HepG2 (cell line): ENCODE results near the gene ZNF425. TPM values are rescaled to one million over a fixed set of nuclear protein-coding genes. Genes with fewer than 3 reads are reported as not detected.

Experiments
- AHR ChIP-seq: IDR thresholded peaks from 2 replicates; pipeline ENCODE4 v1.6.1; 2018; ENCODE audit warnings: missing genetic modification reagents, missing compliant biosample characterization
- ATF7-NPFF ChIP-seq: sonication (generic); formaldehyde crosslinking; IDR thresholded peaks from 2 replicates; pipeline ENCODE4 v1.8.1; 2023; ENCODE audit warnings: mild to moderate bottlenecking, low read depth, missing genetic modification reagents, moderate library complexity
- GATAD1 ChIP-seq: IDR thresholded peaks from 2 replicates; pipeline ENCODE4 v1.6.1; 2016; ENCODE audit warnings: missing genetic modification reagents, missing compliant biosample characterization
- IKZF4 ChIP-seq: sonication (generic); formaldehyde crosslinking; IDR thresholded peaks from 2 replicates; pipeline ENCODE4 v1.5.1; 2020; ENCODE audit warnings: borderline replicate concordance, mild to moderate bottlenecking, low read depth, missing genetic modification reagents; ENCODE audit errors: not compliant biosample characterization
- IRX3 ChIP-seq: sonication (generic); formaldehyde crosslinking; IDR thresholded peaks from 2 replicates; pipeline ENCODE4 v1.8.1; 2023; ENCODE audit warnings: mild to moderate bottlenecking, low read depth, missing genetic modification reagents, borderline replicate concordance
- MYC ChIP-seq: sonication (generic); formaldehyde crosslinking; IDR thresholded peaks from 2 replicates; pipeline ENCODE4 v1.9.0; 2021; ENCODE audit warnings: missing genetic modification reagents, borderline replicate concordance
- ONECUT2 ChIP-seq: sonication (generic); formaldehyde crosslinking; IDR thresholded peaks from 2 replicates; pipeline ENCODE4 v1.4.0; 2020; ENCODE audit warnings: missing genetic modification reagents
- PATZ1 ChIP-seq: sonication (generic); formaldehyde crosslinking; IDR thresholded peaks from 2 replicates; pipeline ENCODE4 v1.4.0; 2020; ENCODE audit warnings: missing genetic modification reagents
- POLR2AphosphoS5 ChIP-seq: IDR thresholded peaks from 2 replicates; pipeline ENCODE4 v1.6.1; 2012; ENCODE audit warnings: low read depth, low read length
- PRDM15 ChIP-seq: sonication (generic); formaldehyde crosslinking; IDR thresholded peaks from 2 replicates; pipeline ENCODE4 v1.4.0; 2020; ENCODE audit warnings: missing genetic modification reagents
- ZBTB39 ChIP-seq: sonication (generic); formaldehyde crosslinking; IDR thresholded peaks from 2 replicates; pipeline ENCODE4 v1.5.0; 2020; ENCODE audit warnings: missing genetic modification reagents
- ZNF232 ChIP-seq: sonication (generic); formaldehyde crosslinking; IDR thresholded peaks from 2 replicates; pipeline ENCODE4 v1.4.0; 2020; ENCODE audit warnings: missing genetic modification reagents, borderline replicate concordance
- ZNF567 ChIP-seq: sonication (generic); formaldehyde crosslinking; IDR thresholded peaks from 2 replicates; pipeline ENCODE4 v1.8.1; 2023; ENCODE audit warnings: mild to moderate bottlenecking, missing genetic modification reagents, borderline replicate concordance
- ZNF761 ChIP-seq: sonication (generic); formaldehyde crosslinking; conservative IDR thresholded peaks from 2 replicates; pipeline ENCODE4 v1.4.0; 2020; ENCODE audit warnings: mild to moderate bottlenecking, missing genetic modification reagents
- ZNF776 ChIP-seq: sonication (generic); formaldehyde crosslinking; IDR thresholded peaks from 2 replicates; pipeline ENCODE4 v1.4.0; 2020; ENCODE audit warnings: mild to moderate bottlenecking, missing genetic modification reagents
- polyA plus RNA-seq, 8 experiments: library from polyadenylated mRNA; depleted of rRNA in 3 of 8; stranded (reverse) in 7 of 8; unstranded in 1 of 8; fragments of >200 nt; fragmentation: Illumina TruSeq in 4 of 8; extraction: Trizol in 4 of 8; gene quantifications; 2 replicates each; pipeline versions ENCODE4 v1.2.1 to v1.2.3, GENCODE V29; 2011 to 2016; ENCODE audit warnings: low read depth in 4 of 8, missing spikeins in 1 of 8, mixed read lengths in 1 of 8; ENCODE audit not compliant: insufficient read depth in 1 of 8
- total RNA-seq, 5 experiments: library from RNA; depleted of rRNA; stranded (reverse); fragments of >200 nt; fragmentation: Illumina TruSeq; extraction: Trizol; gene quantifications; 2 replicates each; pipeline ENCODE4 v1.2.3, GENCODE V29; 2016; ENCODE audit warnings: low read depth in 1 of 5
- TF ChIP-seq, protein P1 (sequence below): IDR thresholded peaks from 2 replicates; pipeline ENCODE4 v1.6.1; 2016; ENCODE audit warnings: control low read depth
- TF ChIP-seq, protein P2 (sequence below): sonication (generic); formaldehyde crosslinking; IDR thresholded peaks from 2 replicates; pipeline ENCODE4 v1.5.1; 2020; ENCODE audit warnings: missing genetic modification reagents, mild to moderate bottlenecking, borderline replicate concordance

The ZNF425 gene
- total and polyA plus RNA-seq, 2 of the 13 experiments (the other 11 are each of a cell fraction or from before 2014, with no cell fraction given) = 0.51 to 1.1 TPM

DNA sequence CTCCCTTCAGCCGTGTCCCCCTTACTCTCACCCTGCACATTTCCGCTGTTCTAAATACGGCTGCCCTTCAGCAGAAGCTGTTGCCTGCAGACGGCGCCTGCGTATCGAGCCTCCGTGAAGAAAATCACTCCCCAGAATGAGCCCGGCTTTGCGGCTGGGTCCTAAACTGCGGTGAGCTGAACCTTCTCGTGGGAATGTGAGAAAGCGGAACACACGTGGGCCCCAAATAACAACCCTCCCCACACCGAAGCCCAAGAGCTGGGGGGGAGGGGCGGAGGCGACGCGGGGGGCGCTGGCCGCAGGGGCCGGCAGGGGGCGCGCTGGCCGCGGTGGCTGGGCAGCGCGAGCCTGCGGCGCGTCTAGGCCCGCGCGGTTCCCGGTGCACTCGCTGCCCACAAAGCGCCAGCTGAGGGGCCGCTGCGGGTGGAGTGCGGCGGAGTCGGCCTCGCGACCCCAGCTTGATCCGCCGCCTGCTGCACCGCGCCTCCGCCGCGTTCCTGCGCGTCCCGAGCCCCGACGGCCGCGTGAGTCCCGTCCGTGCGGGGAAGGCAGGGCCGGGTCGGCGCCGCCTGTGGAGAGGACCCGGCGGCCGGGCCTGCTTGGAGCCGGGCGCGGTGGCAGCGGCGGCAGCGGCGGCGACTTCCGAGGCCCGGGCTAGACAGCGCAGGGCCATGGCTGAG, 21.1 kb upstream of the ZNF425 start, which contains the start of gene ZNF398 (continued):
- no peak for TF ChIP-seq AHR
- TF ChIP-seq, protein P1, sequence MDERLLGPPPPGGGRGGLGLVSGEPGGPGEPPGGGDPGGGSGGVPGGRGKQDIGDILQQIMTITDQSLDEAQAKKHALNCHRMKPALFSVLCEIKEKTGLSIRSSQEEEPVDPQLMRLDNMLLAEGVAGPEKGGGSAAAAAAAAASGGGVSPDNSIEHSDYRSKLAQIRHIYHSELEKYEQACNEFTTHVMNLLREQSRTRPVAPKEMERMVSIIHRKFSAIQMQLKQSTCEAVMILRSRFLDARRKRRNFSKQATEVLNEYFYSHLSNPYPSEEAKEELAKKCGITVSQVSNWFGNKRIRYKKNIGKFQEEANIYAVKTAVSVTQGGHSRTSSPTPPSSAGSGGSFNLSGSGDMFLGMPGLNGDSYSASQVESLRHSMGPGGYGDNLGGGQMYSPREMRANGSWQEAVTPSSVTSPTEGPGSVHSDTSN (CRISPR knock-in tag) = no peak
- TF ChIP-seq ZNF567 (CRISPR knock-in tag) = no peak
- TF ChIP-seq POLR2AphosphoS5 = peak; percentile 47
- TF ChIP-seq ONECUT2 (CRISPR knock-in tag) = no peak
- TF ChIP-seq ATF7-NPFF (CRISPR knock-in tag) = peak; percentile 90
- no peak for TF ChIP-seq ZBTB39 (CRISPR knock-in tag)
- peak; percentile 32; the same call in 1 of the 2 replicates for TF ChIP-seq GATAD1
- no peak for TF ChIP-seq ZNF232 (CRISPR knock-in tag)
- TF ChIP-seq PRDM15 (CRISPR knock-in tag) = peak; percentile 58; the same call in 1 of the 2 replicates
- peak; percentile 67 for TF ChIP-seq IKZF4 (CRISPR knock-in tag)
- peak; percentile 35; the same call in 1 of the 2 replicates for TF ChIP-seq ZNF761 (CRISPR knock-in tag)
- peak; percentile 66 for TF ChIP-seq MYC
- TF ChIP-seq ZNF776 (CRISPR knock-in tag) = peak; percentile 51; the same call in 1 of the 2 replicates
- TF ChIP-seq IRX3 = peak; percentile 29; the same call in 1 of the 2 replicates
- TF ChIP-seq, protein P2, sequence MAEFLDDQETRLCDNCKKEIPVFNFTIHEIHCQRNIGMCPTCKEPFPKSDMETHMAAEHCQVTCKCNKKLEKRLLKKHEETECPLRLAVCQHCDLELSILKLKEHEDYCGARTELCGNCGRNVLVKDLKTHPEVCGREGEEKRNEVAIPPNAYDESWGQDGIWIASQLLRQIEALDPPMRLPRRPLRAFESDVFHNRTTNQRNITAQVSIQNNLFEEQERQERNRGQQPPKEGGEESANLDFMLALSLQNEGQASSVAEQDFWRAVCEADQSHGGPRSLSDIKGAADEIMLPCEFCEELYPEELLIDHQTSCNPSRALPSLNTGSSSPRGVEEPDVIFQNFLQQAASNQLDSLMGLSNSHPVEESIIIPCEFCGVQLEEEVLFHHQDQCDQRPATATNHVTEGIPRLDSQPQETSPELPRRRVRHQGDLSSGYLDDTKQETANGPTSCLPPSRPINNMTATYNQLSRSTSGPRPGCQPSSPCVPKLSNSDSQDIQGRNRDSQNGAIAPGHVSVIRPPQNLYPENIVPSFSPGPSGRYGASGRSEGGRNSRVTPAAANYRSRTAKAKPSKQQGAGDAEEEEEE (CRISPR knock-in tag) = no peak
- TF ChIP-seq PATZ1 (CRISPR knock-in tag) = peak; percentile 84
